Liver (tissue), 3 donors: ENCODE measurements around the gene NDST1.

ENCODE experiments used
- FOXA1 ChIP-seq: IDR thresholded peaks from 2 replicates; pipeline ENCODE4 v1.6.1; 2016; ENCODE audit warnings: antibody characterized with exemption
- GABPA ChIP-seq, 2 donors: IDR thresholded peaks in 1 of 2; conservative IDR thresholded peaks in 1 of 2; 2 replicates each; pipeline ENCODE4 v1.6.1; 2016; ENCODE audit warnings: antibody characterized with exemption in 2 of 2, mild to moderate bottlenecking in 1 of 2, moderate library complexity in 1 of 2
- HNF4A ChIP-seq, 2 donors: conservative IDR thresholded peaks; 2 replicates each; pipeline ENCODE4 v1.6.1; 2016; ENCODE audit warnings: antibody characterized with exemption in 2 of 2, mild to moderate bottlenecking in 2 of 2
- JUND ChIP-seq, 2 donors: IDR thresholded peaks; 2 replicates each; pipeline ENCODE4 v1.6.1; 2016; ENCODE audit warnings: antibody characterized with exemption in 2 of 2
- TAF1 ChIP-seq: conservative IDR thresholded peaks from 2 replicates; pipeline ENCODE4 v1.6.1; 2016; ENCODE audit warnings: antibody characterized with exemption, mild to moderate bottlenecking
- TF ChIP-seq, protein P1 (sequence below): fragments of 150-350 bp; IDR thresholded peaks from 2 replicates; pipeline ENCODE4 v1.5.1; 2017; ENCODE audit warnings: improper control_type of control experiment, low read depth, low read length; ENCODE audit not compliant: missing input control
- TF ChIP-seq, protein P2 (sequence below): IDR thresholded peaks from 2 replicates; pipeline ENCODE4 v1.6.1; 2016; ENCODE audit warnings: antibody characterized with exemption
- TF ChIP-seq, protein P3 (sequence below): IDR thresholded peaks from 2 replicates; pipeline ENCODE4 v1.6.1; 2016; ENCODE audit warnings: antibody characterized with exemption, mild to moderate bottlenecking
- donor health status: healthy.
- donor health status: healthy.

DNA sequence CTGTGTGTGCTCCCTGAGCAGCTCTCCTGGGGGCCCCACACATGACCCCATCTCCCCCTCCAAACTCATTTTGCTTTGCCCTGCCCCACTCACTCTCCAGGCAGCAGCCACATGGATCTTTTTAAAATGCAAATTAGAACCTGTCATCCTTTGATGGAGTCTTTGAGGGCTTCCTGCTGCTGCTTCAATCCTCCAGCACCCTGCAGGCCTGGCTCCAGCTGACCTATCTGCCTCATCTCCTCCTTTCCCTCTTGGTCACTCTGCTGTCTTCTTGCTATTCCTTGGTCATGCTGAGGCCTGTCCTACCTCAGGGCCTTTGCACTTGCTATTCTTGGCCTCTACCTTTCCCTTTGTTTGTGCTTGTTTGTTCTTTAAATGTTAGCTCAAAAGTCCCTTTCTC, 17.9 kb downstream of the NDST1 start:
- TF ChIP-seq, protein P1, sequence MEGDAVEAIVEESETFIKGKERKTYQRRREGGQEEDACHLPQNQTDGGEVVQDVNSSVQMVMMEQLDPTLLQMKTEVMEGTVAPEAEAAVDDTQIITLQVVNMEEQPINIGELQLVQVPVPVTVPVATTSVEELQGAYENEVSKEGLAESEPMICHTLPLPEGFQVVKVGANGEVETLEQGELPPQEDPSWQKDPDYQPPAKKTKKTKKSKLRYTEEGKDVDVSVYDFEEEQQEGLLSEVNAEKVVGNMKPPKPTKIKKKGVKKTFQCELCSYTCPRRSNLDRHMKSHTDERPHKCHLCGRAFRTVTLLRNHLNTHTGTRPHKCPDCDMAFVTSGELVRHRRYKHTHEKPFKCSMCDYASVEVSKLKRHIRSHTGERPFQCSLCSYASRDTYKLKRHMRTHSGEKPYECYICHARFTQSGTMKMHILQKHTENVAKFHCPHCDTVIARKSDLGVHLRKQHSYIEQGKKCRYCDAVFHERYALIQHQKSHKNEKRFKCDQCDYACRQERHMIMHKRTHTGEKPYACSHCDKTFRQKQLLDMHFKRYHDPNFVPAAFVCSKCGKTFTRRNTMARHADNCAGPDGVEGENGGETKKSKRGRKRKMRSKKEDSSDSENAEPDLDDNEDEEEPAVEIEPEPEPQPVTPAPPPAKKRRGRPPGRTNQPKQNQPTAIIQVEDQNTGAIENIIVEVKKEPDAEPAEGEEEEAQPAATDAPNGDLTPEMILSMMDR: no peak
- TF ChIP-seq FOXA1 (no peak), GABPA (IDR thresholded peaks at IDR 0.05 in 1 of 2, conservative IDR thresholded peaks at IDR 0.05 in 1 of 2) (no peak), HNF4A (conservative IDR thresholded peaks at IDR 0.05) (no peak), JUND (IDR thresholded peaks at IDR 0.05) (no peak), TAF1 (no peak)
- TF ChIP-seq, protein P2, sequence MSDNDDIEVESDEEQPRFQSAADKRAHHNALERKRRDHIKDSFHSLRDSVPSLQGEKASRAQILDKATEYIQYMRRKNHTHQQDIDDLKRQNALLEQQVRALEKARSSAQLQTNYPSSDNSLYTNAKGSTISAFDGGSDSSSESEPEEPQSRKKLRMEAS: no peak
- TF ChIP-seq, protein P3, sequence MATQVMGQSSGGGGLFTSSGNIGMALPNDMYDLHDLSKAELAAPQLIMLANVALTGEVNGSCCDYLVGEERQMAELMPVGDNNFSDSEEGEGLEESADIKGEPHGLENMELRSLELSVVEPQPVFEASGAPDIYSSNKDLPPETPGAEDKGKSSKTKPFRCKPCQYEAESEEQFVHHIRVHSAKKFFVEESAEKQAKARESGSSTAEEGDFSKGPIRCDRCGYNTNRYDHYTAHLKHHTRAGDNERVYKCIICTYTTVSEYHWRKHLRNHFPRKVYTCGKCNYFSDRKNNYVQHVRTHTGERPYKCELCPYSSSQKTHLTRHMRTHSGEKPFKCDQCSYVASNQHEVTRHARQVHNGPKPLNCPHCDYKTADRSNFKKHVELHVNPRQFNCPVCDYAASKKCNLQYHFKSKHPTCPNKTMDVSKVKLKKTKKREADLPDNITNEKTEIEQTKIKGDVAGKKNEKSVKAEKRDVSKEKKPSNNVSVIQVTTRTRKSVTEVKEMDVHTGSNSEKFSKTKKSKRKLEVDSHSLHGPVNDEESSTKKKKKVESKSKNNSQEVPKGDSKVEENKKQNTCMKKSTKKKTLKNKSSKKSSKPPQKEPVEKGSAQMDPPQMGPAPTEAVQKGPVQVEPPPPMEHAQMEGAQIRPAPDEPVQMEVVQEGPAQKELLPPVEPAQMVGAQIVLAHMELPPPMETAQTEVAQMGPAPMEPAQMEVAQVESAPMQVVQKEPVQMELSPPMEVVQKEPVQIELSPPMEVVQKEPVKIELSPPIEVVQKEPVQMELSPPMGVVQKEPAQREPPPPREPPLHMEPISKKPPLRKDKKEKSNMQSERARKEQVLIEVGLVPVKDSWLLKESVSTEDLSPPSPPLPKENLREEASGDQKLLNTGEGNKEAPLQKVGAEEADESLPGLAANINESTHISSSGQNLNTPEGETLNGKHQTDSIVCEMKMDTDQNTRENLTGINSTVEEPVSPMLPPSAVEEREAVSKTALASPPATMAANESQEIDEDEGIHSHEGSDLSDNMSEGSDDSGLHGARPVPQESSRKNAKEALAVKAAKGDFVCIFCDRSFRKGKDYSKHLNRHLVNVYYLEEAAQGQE: no peak
